MV-4-11 (cell line): ENCODE measurements around the gene SMG6.

Experiments
- DNase-seq: peaks from one replicate; lab custom pipeline; 2025; lab: John Stamatoyannopoulos, UW

Gene SMG6

GRCh38 chr17:2049333-2050299 is 254.0 kb downstream of the SMG6 start:
- DNase-seq: peak; percentile 56

GRCh38 chr17:2048805-2049204 is 254.8 kb downstream of the SMG6 start:
- no peak for DNase-seq

- DNase-seq: no peak
Observed at GRCh38 chr17:2047590-2047989, 256.0 kb downstream of the SMG6 start.

- no peak for DNase-seq
Observed at GRCh38 chr17:2044263-2044894, 259.2 kb downstream of the SMG6 start.

- DNase-seq: no peak
Observed at GRCh38 chr17:2043785-2044184, 259.8 kb downstream of the SMG6 start.

- DNase-seq: no peak
Observed at GRCh38 chr17:2042933-2043332, 260.7 kb downstream of the SMG6 start.

- DNase-seq: no peak
Observed at GRCh38 chr17:2042390-2042847, 261.2 kb downstream of the SMG6 start.

- DNase-seq: peak; percentile 90
Observed at GRCh38 chr17:2041561-2042389, 261.8 kb downstream of the SMG6 start, which contains the start of gene OVCA2. OVCA2 (plus strand) TSS chr17:2042022; CDS start chr17:2042048, 26 bp downstream.

GRCh38 chr17:2040942-2041560 is 262.5 kb downstream of the SMG6 start:
- peak; percentile 33 for DNase-seq

GRCh38 chr17:2040219-2040827 is 263.3 kb downstream of the SMG6 start:
- no peak for DNase-seq

GRCh38 chr17:2037155-2037554 is 266.4 kb downstream of the SMG6 start:
- no peak for DNase-seq

- no peak for DNase-seq
Observed at GRCh38 chr17:2035541-2036488, 267.8 kb downstream of the SMG6 start.

- DNase-seq: no peak
Observed at GRCh38 chr17:2034806-2035540, 268.6 kb downstream of the SMG6 start.

- DNase-seq: peak; percentile 13
Observed at GRCh38 chr17:2034157-2034556, 269.4 kb downstream of the SMG6 start.

- DNase-seq: no peak
Observed at GRCh38 chr17:2033153-2033552, 270.4 kb downstream of the SMG6 start.

- DNase-seq: no peak
Observed at GRCh38 chr17:2030779-2031163, 272.8 kb downstream of the SMG6 start.

- DNase-seq: peak; percentile 90
Observed at GRCh38 chr17:2029911-2030778, 273.4 kb downstream of the SMG6 start, which contains the start of gene DPH1. DPH1 (plus strand) TSS chr17:2030153; CDS start chr17:2030170, 17 bp downstream.

- DNase-seq: no peak
Observed at GRCh38 chr17:2028737-2029136, 274.8 kb downstream of the SMG6 start.
